22Rv1 (cell line): ENCODE data around the gene DOK6.

ENCODE experiments used
- H3K27ac ChIP-seq: fragments of 450-650 bp; 2 replicates; pipeline ENCODE4 v1.5.1; 2017
- CTCF ChIP-seq: fragments of 450-650 bp; IDR thresholded peaks from 2 replicates; pipeline ENCODE4 v1.5.1; 2017; ENCODE audit warnings: mild to moderate bottlenecking
- ZFX ChIP-seq: fragments of 450-650 bp; IDR thresholded peaks from 2 replicates; pipeline ENCODE4 v1.6.1; 2017; ENCODE audit warnings: antibody characterized with exemption, borderline replicate concordance

DOK6 gene

GRCh38 chr18:69838620-69839411, 438.1 kb downstream of the DOK6 start:
- TF ChIP-seq CTCF (no peak), ZFX (no peak)
- no peak overlapping the region for H3K27ac ChIP-seq

DNA sequence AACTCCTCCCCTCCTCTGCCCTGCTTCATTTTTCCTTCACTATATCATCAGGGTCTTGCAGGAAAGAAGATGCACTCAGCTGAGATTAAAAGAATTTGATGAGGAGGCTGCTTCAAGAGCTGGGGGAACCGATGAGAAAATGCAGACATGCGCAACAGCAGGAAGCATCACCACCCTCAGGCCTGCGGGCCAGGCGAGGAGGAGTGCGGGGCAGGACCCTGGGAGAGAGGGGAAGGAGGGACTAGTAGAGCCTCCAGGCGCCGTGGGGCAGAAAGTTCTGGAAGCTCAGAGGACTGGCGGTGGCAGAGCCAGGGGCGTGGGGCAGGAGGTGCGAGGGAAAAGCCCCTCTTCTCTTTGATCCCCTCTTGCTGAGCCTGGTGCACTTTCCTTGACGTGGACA, 438.8 kb downstream of the DOK6 start:
- H3K27ac ChIP-seq = no peak overlapping the region
- TF ChIP-seq CTCF (no peak), ZFX (no peak)

DNA sequence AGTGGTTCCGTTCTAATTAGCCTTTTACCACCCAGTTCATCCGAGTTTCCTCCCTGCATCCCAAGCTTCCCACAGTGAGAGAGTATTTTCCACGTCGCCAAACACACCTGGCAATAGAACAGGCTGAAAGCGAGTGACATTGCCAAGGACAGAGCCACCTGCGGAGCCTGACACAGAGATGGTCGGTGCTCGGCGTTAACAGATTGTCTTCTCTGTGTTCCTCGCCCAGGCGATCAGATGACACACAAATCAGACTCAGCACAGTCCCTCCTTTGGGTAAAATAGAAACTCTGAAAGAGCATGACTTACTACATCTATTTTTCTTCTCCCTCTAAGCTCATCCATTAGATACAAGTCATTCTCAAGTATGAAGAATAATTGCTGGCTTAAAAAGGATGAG, 439.3 kb downstream of the DOK6 start:
- no peak for TF ChIP-seq CTCF
- no peak for TF ChIP-seq ZFX
- no peak overlapping the region for H3K27ac ChIP-seq

GRCh38 chr18:69840445-69840844, 439.8 kb downstream of the DOK6 start:
- no peak for TF ChIP-seq ZFX
- TF ChIP-seq CTCF = no peak
- H3K27ac ChIP-seq = no peak overlapping the region

DNA sequence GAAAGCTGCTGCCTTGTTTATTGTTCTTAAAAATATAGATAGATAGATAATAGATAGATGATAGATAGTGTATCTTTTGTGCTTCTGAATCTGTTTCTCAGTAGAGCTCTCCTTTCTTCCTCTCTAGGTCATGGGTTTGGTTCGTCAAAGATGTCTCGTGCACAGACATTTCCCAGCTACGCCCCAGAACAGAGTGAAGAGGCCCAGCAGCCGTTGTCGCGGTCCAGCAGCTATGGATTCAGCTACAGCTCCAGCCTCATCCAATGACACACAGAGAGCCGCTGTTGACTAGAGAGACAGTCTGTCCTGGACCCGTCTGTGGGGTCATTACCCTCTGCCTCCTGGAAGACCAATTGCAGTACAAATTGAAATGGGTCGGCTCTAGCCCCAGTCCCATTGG, 440.4 kb downstream of the DOK6 start:
- TF ChIP-seq ZFX (no peak), CTCF (no peak)
- no peak overlapping the region for H3K27ac ChIP-seq

DNA sequence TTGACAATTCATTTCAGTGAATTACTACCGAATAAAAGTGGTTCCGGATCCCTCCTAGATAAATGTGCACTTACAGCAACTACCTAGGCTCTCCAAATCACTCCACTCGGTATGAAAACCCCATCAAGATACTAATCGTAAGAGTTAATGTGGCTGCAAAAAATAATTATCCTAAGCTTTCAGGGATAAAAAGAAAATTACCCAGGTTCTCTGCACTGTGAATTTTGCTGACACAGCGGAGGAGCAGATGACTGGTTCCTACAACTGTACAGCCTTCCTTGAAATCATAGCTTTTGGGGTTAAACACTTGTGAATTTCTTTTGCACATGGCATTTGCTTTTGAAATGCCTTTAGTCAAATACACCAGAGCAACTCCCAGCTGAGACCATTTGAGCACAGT, 442.3 kb downstream of the DOK6 start:
- H3K27ac ChIP-seq = no peak overlapping the region
- TF ChIP-seq ZFX (no peak), CTCF (no peak)

DNA sequence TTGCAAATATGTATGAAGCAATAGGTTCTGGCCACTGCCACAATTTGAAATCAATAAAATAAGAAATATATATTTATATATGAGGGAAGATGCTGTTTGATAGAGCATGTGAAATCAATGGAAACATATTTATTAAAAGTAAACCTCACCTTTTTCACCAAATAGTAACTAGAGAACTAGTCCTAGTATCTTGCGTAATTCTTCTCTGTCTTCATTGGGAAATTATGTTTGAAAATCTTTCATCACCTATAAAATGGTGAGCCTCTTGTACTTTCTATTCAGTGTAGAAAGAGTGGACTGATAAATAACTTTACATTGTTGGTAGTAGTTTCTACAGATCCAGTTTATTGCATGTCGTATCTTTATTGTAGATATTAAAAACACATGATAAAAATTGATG, 444.0 kb downstream of the DOK6 start:
- no peak overlapping the region for H3K27ac ChIP-seq
- TF ChIP-seq ZFX = no peak
- no peak for TF ChIP-seq CTCF
